Stimulated activated CD4-positive, alpha-beta T cell treated with anti-CD3 and anti-CD28 coated beads, Interleukin-12 subunit alpha, Interleukin-12 subunit beta, amount 100 ng/mL, for 24 hours (primary cell): ENCODE data around the gene SEMA4A.
"Not testable (repeated sequence)": the region's sequence is repeated elsewhere in the genome, so short reads cannot be mapped to it uniquely, and the experiment has no call there.

ENCODE experiments used
- DNase-seq, 2 experiments: peaks; one replicate each; pipeline ENCODE4 v3.0.0-alpha.2; 2020; ENCODE audit warnings: low read depth in 2 of 2

SEMA4A gene

DNA sequence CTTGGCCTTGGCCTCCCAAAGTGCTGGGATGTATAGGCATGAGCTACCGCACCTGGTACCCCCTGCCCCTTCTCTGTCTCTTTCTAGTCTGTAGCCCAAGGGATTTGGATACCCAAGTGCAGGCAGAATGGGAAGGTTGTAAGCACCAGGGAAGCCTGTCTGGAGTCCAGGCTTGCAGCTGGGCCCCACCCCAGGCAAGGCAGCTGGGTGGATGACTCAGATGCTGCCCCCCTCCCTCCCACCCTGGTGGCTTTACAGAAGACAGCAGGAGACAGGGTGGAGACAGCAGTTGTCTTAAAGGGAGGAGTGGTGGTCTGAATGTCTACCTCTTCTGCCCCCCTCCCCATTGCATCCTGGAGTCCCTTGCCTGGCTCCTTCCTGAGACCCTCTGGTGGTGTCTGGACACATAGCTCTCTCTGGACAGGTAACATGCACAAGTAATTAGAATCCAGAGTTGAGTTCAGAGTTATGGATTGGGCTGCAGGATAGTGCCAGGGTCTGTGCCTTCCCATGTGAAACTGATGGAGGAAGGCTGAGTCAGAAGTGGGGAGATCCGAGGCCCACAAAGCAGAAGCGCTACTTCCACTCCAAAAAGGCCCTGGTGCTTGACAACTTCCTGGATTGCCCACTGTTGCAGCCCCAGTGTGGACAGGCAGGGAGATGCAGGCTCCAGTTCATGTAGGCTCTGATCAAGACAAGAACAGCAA lies 33.7 kb upstream of the SEMA4A start:
- no peak for DNase-seq

DNA sequence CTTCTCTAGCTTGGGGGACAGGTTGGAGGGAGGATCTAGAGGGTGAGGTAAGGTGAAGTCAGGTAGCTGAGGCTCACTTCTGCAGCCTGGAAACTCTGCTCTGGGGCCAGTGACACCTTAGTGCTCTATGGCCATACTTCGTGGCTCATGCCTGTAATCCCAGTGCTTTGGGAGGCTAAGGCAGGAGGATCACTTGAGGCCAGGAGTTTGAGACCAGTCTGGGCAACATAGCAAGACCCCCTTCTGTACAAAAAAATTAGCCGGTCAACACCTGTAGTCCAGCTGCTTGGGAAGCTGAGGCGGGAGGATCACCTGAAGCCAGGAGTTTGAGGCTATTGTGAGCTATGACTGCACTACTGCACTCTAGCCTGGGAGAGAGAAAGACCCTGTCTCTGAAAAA lies 33.1 kb upstream of the SEMA4A start:
- DNase-seq, result no peak

DNA sequence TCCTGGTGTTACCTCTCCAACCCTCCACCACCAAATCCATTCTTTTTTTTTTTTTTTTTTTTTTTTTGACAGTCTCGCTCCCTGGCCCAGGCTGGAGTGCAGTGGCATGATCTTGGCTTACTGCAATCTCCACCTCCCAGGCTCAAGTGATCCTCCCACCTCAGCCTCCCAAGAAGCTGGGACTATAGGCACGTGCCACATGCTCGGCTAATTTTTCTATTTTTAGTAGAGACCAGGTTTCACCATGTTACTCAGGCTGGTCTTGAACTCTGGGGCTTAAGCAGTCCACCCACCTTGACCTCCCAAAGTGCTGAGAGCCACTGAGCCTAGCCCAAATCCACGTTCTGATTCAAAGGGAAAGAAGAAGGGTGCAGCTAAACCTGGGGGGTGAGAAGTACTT lies 32.4 kb upstream of the SEMA4A start:
- DNase-seq, result not testable (repeated sequence)

DNA sequence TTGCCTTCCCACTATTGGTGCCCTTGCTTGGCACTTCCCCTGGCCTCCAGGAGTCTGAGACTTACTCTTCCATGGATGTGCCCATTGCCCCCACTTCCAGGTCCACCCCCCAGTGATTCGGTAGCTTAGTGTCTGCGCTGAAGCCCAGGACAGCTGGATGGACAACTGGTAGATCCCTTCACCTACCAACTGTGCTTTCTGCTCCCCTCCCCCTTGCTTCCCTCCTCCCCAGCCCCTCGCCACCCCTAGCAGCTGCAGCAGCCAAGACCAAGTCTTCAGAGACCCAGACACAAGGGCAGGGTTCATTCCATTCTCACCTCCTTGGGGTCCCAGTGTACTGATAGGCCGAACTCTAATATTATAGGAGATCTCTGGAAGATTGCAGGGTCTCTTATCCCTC lies 31.9 kb upstream of the SEMA4A start:
- DNase-seq, result no peak

DNA sequence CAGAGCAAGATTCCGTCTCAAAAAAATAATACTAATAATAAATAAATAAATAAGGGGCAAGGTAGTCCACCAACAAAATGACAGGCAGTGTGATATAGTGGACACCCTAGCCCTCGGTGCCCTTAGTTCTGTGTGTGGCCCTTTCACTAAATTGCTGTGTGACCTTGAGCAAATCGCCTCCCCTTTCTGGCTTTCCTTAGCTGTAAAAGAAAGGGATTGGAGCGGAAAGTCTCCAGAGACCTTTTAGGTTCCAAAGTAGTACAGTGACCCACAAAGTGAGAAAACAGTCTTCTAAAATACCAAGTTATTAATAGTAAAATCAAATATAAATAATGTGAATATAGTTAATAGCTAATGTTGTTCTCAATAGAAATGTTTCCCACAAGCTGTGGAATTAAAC lies 31.3 kb upstream of the SEMA4A start:
- no peak for DNase-seq

DNA sequence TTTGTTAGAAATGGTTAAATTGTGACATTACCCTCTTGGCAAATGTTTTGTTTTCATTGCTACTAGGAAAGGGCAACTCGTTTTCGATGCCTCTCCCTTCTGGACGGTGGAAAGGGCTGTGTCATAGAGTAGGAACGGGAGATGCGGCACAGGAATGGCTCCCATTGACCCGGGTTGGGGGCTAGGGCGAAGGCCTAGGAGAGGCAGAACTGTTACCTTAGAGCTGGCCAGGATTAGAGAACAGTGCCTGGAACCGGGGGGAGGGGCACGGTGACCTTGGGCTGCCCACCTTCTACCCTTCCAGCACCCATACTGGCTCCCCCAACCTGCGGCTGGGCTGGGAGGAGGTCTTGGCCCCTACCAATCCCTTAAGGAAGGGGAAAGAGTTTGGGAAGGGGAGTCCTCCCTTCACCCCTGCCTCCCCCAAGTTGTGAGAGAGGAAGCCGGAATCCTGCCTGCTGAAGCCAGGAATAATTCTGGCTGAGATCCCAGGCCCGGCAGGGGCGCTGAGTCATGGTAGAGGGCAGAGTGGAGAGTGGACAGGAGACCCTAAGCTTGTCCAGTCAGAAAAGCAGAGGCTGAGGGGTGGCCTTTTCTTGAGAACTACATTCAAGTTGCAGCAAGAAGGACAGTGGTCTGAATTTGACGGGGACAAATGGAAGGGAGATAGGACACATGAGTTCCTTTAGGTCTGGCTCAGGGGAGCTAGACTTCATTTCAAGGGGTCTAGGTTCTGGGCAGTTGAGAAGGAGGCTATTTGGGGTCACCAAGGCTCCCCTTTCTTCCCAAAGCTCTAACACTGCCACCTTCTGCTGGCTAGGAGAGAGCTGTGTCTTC lies 30.6 kb upstream of the SEMA4A start:
- DNase-seq, result no peak

DNA sequence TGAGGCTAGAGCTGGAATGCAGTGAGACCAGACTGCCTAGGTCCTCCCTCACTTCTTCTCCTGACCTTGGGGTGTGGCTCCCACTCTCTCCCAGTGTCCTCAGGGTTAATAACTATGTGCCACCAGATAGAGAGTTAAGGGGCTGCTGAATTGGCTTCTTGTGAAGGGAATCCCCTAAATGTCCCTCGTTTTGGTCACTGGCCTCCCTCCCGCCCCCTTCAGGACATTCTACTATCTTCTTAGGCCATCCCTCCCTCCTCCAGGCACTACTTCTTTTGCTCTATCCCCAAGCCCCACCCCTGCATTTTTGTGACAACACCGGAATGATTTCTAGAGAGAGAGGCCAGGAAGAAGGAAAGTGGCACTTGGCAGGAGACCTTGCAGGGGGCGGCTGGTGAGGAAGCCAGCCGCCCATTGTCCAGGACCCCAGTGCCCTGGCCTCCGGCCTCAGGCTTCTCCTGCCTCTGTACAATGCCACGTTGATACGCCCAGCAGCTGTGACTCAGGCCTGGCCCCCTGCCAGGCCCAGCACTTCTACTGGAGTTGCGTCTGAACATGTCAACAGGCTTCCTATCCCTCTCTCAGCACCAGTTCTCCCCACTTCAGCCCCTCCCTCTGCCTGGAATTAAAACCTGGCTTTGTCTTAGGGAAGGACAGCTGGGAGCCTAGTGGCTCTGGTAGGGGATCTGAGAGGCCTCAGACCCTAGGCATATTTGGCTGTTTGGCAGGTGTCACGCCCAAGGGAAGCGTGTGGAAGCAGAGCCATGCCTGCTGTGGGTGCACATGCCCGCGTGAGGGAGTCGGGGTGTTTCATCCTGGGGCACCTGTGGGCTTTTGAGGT lies 29.8 kb upstream of the SEMA4A start:
- peak; percentile 36 to 54 for DNase-seq

DNA sequence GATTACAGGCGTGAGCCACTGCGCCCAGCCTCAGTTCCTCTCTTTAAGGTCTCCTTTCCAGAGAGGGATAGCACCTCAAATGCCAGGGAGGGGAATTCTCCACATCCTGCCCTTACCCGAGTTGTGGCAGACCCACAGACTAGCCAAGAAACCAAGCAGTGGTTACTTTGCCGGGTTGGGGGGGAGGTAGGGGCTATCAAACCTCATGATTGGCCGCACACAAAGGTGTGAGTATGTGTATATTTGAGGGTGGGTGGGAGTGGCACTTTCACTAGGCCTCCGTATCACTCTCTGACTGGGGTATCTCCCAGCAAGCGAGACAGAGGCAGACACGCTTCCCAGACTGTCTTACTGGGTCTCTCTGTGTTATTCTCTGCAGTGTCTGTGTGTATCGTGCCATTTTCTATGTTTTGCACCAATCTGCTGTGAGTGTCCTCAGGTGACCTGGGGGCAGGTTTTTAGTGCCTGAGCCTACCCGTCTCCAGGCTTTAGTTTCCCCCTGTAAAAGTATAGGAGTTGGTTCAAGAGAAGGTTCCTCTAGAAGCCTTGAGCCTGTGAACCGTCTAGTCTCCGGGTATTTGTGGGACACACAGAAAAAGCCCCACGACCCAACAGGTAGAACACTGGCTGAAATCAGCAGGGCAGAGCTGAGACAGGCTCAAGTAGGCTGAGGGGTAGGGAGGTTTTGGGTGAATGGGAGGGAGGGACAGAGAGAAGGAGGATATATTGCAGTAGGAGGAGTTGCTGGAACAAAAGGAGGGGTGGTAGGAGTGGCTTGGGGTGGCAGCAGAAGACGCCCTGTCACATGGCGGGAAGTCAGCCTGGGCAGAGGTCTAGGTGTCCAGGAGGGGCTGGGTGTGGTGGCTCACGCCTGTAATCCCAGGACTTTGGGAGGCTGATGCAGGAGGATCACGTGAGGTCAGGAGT lies 28.6 kb upstream of the SEMA4A start:
- DNase-seq, result no peak

DNA sequence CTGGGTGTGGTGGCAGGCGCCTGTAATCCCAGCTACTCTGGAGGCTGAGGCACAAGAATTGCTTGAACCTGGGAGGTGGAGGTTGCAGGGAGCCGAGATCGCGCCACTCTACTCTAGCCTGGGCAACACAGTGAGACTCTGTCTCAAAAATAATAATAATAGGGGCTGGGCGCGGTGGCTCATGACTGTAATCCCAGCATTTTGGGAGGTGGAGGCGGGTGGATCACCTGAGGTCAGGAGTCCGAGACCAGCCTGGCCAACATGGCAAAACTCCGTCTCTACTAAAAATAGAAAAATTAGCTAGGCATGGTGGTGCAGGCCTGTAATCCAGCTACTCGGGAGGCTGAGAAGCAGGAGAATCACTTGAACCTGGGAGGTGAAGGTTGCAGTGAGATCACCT lies 27.8 kb upstream of the SEMA4A start:
- not testable (repeated sequence) for DNase-seq

DNA sequence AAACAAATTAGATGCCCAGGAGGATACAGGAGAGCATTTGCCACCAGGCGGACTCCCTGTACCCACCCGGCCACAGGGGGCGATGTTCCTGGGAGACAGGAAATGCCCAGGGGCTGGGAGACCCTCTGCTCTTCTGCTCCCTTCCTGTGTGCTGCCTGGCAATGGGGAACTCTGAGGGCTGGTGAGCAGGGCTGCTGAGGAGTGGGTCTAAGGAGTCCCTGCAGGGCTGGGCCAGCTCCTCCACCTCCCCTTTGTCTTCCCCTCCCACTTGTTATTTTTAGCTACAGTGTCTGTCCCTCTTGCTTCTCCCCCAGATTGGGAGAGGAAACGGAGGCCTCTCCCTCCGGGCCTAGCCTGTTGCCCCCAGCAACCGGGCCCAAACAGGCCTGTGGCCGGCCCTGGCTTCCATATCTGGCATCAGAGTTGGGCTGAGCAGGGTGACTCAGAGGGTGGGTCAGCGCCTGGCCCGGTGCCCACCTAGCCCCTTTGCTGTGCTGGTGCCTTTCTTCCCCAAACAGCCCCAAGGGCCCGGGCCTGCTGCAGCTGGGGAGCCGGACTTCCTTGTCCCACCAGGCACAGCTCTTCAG lies 27.2 kb upstream of the SEMA4A start:
- no peak for DNase-seq

DNA sequence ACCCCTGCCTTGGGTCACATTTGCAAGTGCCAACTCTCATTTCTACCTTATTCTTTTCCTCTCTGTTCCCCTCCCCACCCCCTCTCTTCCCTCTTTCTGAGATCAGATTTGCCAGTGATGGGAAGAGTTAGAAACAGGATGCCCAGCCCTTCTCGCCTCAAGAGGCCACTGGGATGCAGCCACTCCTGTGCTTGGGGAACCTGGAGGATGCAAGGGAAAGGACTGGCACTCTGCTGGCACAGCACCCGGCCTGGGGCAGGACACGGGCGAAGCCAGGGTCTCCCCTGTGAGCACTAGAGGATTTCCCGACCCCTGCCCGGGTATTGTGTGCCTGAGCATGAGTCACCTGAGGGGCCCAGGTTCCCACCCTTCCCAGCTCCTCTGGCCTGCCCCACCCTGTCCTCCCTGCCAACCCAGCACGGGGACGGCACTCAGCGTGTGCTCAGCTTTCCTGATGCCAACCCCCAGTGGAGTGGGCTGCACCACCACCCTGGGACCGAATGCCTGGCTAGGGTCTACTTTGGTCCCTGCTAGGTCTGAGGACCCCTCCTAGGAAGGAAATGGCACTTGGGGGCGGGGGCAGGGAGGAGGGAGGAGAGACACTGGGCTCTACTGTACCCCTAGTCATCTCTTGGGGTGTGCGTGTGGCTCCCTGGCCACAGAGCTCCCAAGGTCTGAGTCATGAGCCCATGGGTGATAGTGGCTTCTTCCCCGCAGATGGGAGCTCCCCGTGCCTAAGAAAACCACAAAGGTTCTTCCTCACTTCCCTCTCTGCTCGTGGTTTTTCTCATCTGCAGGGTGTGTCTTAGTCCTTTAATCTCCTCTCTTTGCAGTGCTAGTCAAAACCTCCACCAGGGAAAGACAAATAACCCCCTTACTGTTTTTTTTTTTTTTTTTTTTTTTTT lies 26.5 kb upstream of the SEMA4A start:
- DNase-seq, result peak; percentile 64 to 81

DNA sequence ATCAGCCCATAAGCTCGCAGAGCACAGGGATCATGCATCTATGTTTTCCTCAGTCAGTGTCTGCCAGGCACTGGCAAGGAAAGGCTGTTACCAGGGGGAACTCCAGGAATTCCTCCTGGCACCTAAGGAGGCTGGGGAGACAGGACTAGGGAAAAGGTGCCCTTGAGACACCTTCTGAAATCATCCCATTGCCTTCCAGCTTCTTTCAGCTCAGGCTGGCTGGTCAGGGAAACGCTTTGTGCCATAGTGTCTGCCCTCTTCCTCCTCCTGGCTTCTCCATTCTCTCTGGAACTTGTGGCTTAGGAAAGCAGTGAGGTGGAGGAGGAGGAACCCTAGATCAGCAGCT lies 25.1 kb upstream of the SEMA4A start:
- DNase-seq, result no peak

DNA sequence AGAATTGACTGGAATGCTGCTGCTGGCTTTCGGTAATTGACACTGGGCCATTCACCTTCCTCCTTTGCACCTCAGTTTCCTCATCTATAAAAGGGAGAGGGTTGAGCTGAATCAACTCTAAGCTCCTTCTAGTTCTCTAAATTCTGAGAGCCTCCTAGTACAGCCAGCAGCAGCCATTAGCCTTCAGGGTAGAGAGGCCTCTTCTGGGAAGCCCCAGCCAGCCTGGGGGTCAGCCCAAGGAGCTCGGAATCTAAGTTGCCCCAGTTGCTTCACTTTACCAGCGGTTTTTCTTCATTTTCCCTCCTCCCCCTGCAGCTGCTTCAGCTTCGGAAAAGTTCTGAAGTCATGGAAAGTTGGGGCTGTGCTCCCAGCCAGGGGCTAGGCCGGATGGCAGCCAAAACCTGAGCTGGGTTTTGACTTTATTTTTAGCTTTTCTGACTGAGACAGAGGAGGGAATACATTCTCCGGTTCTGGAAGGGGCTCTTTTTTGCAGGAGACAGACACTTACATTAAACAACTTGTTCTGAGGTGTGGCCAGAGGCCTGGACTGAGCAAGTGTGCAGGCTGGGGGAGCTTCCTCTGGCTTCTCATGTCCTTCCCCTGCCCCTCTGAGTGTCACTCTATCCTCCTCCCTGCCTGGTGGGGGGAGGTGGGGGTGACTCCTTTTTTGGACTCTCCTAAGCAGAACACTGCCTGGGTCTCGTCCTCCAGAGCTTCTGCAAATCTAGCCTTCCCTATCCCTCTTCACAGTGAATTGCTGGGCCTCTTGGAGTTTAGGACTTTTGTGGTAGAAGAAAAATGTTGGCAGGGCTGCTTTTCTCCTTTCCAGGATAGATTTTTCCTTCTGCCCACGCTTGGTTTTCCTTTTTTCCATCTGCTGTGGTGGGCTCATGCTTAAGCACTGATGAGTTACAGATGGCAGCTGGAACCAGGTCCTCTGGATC lies 24.5 kb upstream of the SEMA4A start:
- no peak for DNase-seq

DNA sequence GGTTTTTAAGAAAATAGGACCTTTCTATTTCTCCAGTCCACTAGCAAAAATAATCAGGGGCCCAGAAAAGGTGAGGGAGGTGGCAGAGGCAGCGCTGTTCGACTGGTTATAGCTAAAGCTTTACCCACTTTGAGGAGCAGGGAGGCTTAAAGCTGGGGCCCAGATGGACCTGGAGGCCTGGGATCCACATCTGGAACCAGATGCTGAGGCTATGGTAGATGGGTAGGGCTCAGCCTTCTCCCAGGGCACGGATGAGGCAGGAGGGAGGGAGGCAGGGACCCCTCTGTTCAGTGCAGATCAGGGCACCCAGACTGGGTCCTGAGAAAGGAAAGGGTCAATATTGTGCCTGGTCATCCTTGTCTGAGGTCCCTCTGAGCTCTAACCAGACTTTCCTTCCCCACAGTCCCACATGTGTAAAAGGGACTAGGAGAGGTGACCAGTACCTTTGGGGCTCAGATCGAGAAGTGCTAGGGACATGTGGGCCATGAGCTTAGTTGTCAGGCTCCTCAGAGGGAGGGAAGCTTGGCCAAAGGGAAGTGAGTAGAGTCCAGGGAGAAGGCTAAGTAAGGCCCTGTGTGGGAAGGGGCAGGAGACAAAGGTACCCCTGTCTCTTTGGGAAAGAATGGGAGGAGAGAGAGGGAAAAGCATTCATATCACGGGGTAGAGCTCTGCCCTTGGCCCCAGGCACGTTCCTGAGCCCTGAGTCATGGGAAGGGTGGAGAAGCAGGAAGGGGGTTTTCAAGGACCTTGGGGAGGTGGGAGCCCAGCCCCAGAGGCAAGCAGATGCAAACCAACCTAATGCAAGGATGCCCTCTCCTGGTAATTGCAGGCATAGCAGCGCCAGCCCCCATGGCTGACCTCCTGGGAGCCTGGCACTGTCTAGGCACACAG lies 23.5 kb upstream of the SEMA4A start:
- DNase-seq, result peak; percentile 69 to 89

DNA sequence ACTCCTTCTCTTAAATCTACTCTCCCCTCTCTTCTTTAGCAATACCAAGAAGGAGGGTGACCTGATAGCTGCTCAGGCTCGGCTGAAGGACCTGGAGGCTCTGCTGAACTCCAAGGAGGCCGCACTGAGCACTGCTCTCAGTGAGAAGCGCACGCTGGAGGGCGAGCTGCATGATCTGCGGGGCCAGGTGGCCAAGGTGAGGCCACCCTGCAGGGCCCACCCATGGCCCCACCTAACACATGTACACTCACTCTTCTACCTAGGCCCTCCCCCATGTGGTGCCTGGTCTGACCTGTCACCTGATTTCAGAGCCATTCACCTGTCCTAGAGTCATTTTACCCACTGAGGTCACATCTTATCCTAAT lies 22.8 kb upstream of the SEMA4A start:
- no peak for DNase-seq

DNA sequence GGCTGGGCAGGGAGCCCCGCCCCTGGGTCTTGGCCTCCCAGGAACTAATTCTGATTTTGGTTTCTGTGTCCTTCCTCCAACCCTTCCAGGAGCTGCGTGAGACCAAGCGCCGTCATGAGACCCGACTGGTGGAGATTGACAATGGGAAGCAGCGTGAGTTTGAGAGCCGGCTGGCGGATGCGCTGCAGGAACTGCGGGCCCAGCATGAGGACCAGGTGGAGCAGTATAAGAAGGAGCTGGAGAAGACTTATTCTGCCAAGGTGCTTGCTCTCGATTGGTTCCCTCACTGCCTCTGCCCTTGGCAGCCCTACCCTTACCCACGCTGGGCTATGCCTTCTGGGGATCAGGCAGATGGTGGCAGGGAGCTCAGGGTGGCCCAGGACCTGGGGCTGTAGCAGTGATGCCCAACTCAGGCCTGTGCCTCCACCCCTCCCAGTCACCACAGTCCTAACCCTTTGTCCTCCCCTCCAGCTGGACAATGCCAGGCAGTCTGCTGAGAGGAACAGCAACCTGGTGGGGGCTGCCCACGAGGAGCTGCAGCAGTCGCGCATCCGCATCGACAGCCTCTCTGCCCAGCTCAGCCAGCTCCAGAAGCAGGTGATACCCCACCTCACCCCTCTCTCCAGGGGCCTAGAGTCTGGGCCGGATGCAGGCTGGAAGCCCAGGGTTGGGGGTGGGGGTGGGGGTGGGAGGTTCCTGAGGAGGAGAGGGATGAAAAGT lies 18.5 kb upstream of the SEMA4A start:
- DNase-seq, result no peak
